Calu3 (cell line): ENCODE results near the gene GLIS1. TPM values are rescaled to one million over a fixed set of nuclear protein-coding genes. Genes with fewer than 3 reads are reported as not detected.

Source experiments
- BruUV-seq: library from RNA; stranded (reverse); fragments of 400-500 nt; replicated peaks from 2 replicates; lab custom pipeline; 2021; lab: Mats Ljungman, UMichigan
- CTCF ChIA-PET: fragments of 300-600 bp; sonication (Branson Sonifier 250); formaldehyde crosslinking; loops from one replicate; lab custom pipeline; 2022; ENCODE audit warnings: antibody characterized with exemption; lab: Charles Lee
- DNase-seq: peaks from one replicate; pipeline ENCODE4 v3.0.0; 2022
- H3K27ac Mint-ChIP-seq: one replicate; pipeline ENCODE4 v1.8.0; 2022; ENCODE audit warnings: mixed read lengths; ENCODE audit not compliant: unreplicated experiment
- H3K27me3 Mint-ChIP-seq: one replicate; pipeline ENCODE4 v1.8.0; 2022; ENCODE audit warnings: mixed read lengths; ENCODE audit not compliant: unreplicated experiment
- H3K36me3 Mint-ChIP-seq: one replicate; pipeline ENCODE4 v1.8.0; 2022; ENCODE audit warnings: mild to moderate bottlenecking, moderate library complexity, mixed read lengths; ENCODE audit not compliant: insufficient read depth, unreplicated experiment
- H3K4me1 Mint-ChIP-seq: one replicate; pipeline ENCODE4 v1.8.0; 2022; ENCODE audit warnings: mild to moderate bottlenecking, low read depth, mixed read lengths; ENCODE audit not compliant: unreplicated experiment
- H3K4me3 Mint-ChIP-seq: one replicate; pipeline ENCODE4 v1.8.0; 2022; ENCODE audit warnings: mild to moderate bottlenecking, low read depth, moderate library complexity, mixed read lengths; ENCODE audit not compliant: unreplicated experiment
- H3K9me3 Mint-ChIP-seq: one replicate; pipeline ENCODE4 v1.8.0; 2022; ENCODE audit warnings: low read depth, mixed read lengths; ENCODE audit not compliant: unreplicated experiment
- intact Hi-C: fragments of 100-400 bp; cut with micrococcal nuclease; formaldehyde crosslinking; loops from one replicate; pipeline ENCODE4 v1.10.0; 2022; ENCODE audit not compliant: unreplicated experiment
- total RNA-seq: library from RNA; stranded (reverse); gene quantifications from 2 replicates; pipeline ENCODE4 v1.2.3, GENCODE V29; 2022
- TF ChIP-seq, protein P1 (sequence below): fragments of 200-600 bp; IDR thresholded peaks from one replicate; pipeline ENCODE4 v1.8.0; 2022; ENCODE audit warnings: antibody characterized with exemption; ENCODE audit not compliant: unreplicated experiment

GLIS1 gene
- total RNA-seq, 1 experiment from 2014 or later = not detected

DNA sequence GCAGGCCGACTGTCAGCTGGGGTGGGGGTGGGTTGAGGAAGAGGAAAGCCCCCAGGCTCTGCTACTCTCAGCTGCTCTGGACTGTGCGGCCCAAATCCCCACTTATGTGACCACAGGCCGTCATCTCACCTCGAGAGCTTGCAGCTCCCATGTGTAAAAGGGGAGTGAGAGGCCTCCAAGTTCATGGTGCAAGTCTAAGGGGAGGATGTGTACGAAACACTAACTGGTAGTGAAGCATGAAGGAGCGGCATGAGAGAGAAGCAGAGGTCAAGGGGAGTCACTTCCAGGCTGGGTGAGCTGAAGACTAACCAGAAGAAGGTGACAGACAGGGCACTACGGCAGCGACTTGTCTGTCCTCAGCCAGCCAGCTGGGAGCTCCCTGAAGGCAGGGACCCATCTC is 43.8 kb downstream of the GLIS1 start:
- CTCF ChIA-PET = no interaction called here
- H3K27me3 Mint-ChIP-seq = peaks cover 98% of the 10 kb centered on the region
- H3K36me3 Mint-ChIP-seq = no peaks in the 10 kb centered on the region
- no peak overlapping the region for H3K4me3 Mint-ChIP-seq
- TF ChIP-seq, protein P1, sequence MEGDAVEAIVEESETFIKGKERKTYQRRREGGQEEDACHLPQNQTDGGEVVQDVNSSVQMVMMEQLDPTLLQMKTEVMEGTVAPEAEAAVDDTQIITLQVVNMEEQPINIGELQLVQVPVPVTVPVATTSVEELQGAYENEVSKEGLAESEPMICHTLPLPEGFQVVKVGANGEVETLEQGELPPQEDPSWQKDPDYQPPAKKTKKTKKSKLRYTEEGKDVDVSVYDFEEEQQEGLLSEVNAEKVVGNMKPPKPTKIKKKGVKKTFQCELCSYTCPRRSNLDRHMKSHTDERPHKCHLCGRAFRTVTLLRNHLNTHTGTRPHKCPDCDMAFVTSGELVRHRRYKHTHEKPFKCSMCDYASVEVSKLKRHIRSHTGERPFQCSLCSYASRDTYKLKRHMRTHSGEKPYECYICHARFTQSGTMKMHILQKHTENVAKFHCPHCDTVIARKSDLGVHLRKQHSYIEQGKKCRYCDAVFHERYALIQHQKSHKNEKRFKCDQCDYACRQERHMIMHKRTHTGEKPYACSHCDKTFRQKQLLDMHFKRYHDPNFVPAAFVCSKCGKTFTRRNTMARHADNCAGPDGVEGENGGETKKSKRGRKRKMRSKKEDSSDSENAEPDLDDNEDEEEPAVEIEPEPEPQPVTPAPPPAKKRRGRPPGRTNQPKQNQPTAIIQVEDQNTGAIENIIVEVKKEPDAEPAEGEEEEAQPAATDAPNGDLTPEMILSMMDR = no peak
- intact Hi-C loops = no loop called here
- H3K9me3 Mint-ChIP-seq = no peaks in the 10 kb centered on the region
- no peaks in the 10 kb centered on the region for H3K4me1 Mint-ChIP-seq
- no peak overlapping the region for H3K27ac Mint-ChIP-seq
- no TSS peak for BruUV-seq
- no peak for DNase-seq

DNA sequence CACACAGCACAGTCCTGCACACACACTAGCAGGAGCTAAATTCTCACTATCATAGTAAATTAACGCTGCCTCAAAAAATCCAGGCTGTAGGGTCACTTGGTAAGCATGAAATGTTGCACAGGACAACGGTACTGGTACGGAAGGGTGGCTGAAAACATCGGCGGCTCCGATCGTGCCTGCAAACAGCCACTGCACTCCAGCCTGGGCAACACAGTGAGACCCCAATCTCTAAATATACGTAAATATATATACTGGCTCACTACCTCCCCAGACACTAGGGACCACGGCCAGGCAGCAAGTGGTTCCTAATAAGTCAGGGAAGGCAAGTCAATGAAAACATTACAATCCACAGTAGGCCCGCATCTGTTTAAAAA is 44.3 kb downstream of the GLIS1 start:
- no peak overlapping the region for H3K4me3 Mint-ChIP-seq
- H3K27me3 Mint-ChIP-seq = peaks cover 98% of the 10 kb centered on the region
- H3K4me1 Mint-ChIP-seq = no peaks in the 10 kb centered on the region
- TF ChIP-seq, protein P1 = no peak
- DNase-seq = no peak
- no peaks in the 10 kb centered on the region for H3K36me3 Mint-ChIP-seq
- H3K27ac Mint-ChIP-seq = no peak overlapping the region
- intact Hi-C loops = no loop called here
- H3K9me3 Mint-ChIP-seq = no peaks in the 10 kb centered on the region
- no TSS peak for BruUV-seq
- CTCF ChIA-PET = no interaction called here

DNA sequence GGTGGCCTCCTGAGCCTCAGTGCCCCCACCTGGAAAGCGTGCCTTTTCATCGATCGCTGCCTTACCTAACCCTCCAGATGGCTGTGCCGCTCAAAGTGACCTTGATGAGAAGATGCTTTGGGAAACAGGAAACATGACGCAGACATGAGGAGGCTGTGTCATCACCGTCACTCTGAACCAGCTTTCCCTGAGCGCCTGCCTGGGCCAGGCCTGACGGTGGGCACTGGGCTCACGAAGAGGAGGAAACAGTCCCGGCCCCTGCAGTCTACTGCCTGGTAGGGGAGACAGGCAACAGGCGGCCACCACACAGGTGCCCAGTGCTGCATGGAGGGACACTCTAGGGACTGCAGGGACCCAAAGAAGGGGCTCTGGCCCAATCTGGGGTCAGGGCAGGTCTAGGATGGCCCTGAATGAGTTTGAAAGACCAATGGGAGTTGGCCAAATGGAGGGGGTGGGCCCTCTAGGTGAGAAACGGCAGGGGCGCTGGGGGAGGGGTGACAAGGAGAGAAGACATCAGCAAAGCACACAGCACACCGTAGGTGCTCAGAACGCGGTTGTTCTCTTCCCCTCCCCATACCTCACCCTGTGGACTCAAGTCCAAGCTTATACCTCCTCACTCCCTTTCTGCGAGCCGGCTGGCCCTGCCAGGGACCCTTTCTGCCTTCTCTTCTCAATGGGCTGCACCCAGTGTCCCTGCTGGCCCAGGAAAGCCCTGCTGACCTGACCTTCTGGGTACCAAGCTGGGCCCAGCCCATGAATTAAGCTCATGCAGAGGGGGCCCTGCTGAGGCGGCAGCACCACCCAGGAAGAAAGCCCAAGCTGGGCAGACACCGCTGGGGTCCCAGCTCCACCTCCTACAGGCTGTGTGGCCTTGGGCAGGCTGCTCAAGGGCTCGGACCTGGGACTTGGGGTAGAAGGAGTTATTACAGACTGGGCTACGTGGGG is 44.9 kb downstream of the GLIS1 start:
- intact Hi-C loops = no loop called here
- Mint-ChIP-seq H3K27ac (no peak overlapping the region), H3K36me3 (no peaks in the 10 kb centered on the region), H3K27me3 (peaks cover 100% of the 10 kb centered on the region), H3K4me1 (no peaks in the 10 kb centered on the region), H3K4me3 (no peak overlapping the region), H3K9me3 (no peaks in the 10 kb centered on the region)
- no TSS peak for BruUV-seq
- TF ChIP-seq, protein P1 = no peak
- CTCF ChIA-PET = no interaction called here
- DNase-seq = no peak

DNA sequence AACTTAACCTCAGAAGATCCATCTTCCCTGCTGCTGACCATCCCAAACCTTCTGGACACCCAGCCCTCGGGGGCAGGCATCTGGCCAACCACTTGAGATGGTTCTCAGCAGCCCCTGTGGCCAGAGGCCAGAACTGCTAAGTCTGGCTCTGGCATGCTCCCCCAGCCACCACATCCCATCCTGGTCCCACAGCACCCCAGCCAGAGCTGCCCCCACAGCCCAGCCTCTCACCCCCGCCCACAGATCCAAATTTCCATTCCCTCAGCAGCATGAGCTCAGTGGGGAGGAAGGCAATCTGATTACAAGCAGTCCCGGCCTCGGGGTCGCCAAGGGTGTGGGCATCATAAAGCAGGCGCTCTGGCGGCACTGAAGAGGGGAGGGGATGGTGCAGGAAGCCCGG is 45.6 kb downstream of the GLIS1 start:
- CTCF ChIA-PET = no interaction called here
- intact Hi-C loops = no loop called here
- no peak for DNase-seq
- Mint-ChIP-seq H3K9me3 (no peaks in the 10 kb centered on the region), H3K27ac (no peak overlapping the region), H3K4me3 (no peak overlapping the region), H3K4me1 (no peaks in the 10 kb centered on the region), H3K27me3 (peaks cover 100% of the 10 kb centered on the region), H3K36me3 (no peaks in the 10 kb centered on the region)
- no TSS peak for BruUV-seq
- TF ChIP-seq, protein P1 = no peak
